Sigmoid colon (tissue), 7 donors: ENCODE data around the gene MYO18B. TPM values are rescaled to one million over a fixed set of nuclear protein-coding genes. Genes with fewer than 3 reads are reported as not detected.

Source experiments
- DNase-seq: peaks from one replicate; pipeline ENCODE4 v3.0.0-alpha.2; 2019
- H3K27ac ChIP-seq, 4 donors: fragments of 200-600 bp; sonication (generic); one replicate each; pipeline ENCODE4 v1.5.1; 2016 to 2019; ENCODE audit warnings: mild to moderate bottlenecking in 1 of 4
- H3K27me3 ChIP-seq, 3 donors: fragments of 200-600 bp; sonication (generic); one replicate each; pipeline ENCODE4 v1.5.1; 2019; ENCODE audit warnings: mild to moderate bottlenecking in 1 of 3
- H3K36me3 ChIP-seq, 4 donors: fragments of 200-600 bp; sonication (generic); one replicate each; pipeline ENCODE4 v1.5.1; 2016 to 2019
- H3K4me1 ChIP-seq, 4 donors: fragments of 200-600 bp; sonication (generic); one replicate each; pipeline ENCODE4 v1.5.1; 2017 to 2019
- H3K4me3 ChIP-seq, 4 donors: fragments of 200-600 bp; sonication (generic); one replicate each; pipeline ENCODE4 v1.5.1; 2017 to 2019; ENCODE audit warnings: mild to moderate bottlenecking in 2 of 4, moderate library complexity in 1 of 4
- H3K9me3 ChIP-seq, 4 donors: fragments of 200-600 bp in 3 of 4; sonication (generic) in 3 of 4; one replicate each; pipeline versions ENCODE4 v1.5.1 to v1.6.1; 2013 to 2019
- EP300 ChIP-seq, 4 donors: sonication (generic); formaldehyde crosslinking; IDR thresholded peaks; one replicate each; pipeline ENCODE4 v1.6.1; 2017; ENCODE audit warnings: antibody characterized with exemption in 4 of 4
- POLR2A ChIP-seq, 2 donors: fragments of 450-650 bp; IDR thresholded peaks; one replicate each; pipeline ENCODE4 v1.6.1; 2016; ENCODE audit warnings: antibody characterized with exemption in 2 of 2, mild to moderate bottlenecking in 2 of 2, moderate library complexity in 2 of 2
- POLR2AphosphoS5 ChIP-seq, 4 donors: sonication (generic); formaldehyde crosslinking; IDR thresholded peaks; one replicate each; pipeline ENCODE4 v1.6.1; 2017; ENCODE audit warnings: antibody characterized with exemption in 4 of 4
- WGBS, 2 donors: extraction: QIAGEN DNeasy Blood & Tissue Kit; methylation state at CpG; one replicate each; pipeline ENCODE4 v1.1.7; 2013; 5-methylcytosine and 5-hydroxymethylcytosine counted together
- intact Hi-C: fragments of 100-400 bp; cut with DNase I; formaldehyde crosslinking; loops from one replicate; pipeline ENCODE4 v1.15.1; 2023
- polyA plus RNA-seq, 3 donors: library from polyadenylated mRNA; stranded (reverse); fragments of 200-250 nt; gene quantifications; one replicate each; pipeline ENCODE4 v1.2.3, GENCODE V29; 2013
- total RNA-seq, 4 donors: library from RNA; depleted of rRNA; stranded (reverse); fragments of >200 nt; gene quantifications; one replicate each; pipeline ENCODE4 v1.1.0, GENCODE V29; 2016
- TF ChIP-seq, protein P1 (sequence below), 4 experiments: fragments of 450-650 bp in 3 of 4; fragments of 200-600 bp in 1 of 4; IDR thresholded peaks; one replicate each; pipeline ENCODE4 v1.5.1; 2016 to 2019; ENCODE audit warnings: antibody characterized with exemption in 4 of 4, mild to moderate bottlenecking in 3 of 4, moderate library complexity in 2 of 4
- donor health status: healthy with polysubstance abuse.
- donor health status: Bipolar disorder and iron deficiency.
- donor health status: healthy.

MYO18B gene
- total and polyA plus RNA-seq, 7 donors = under 0.01 to 0.60 (median 0.30) TPM; not detected in 3

DNA sequence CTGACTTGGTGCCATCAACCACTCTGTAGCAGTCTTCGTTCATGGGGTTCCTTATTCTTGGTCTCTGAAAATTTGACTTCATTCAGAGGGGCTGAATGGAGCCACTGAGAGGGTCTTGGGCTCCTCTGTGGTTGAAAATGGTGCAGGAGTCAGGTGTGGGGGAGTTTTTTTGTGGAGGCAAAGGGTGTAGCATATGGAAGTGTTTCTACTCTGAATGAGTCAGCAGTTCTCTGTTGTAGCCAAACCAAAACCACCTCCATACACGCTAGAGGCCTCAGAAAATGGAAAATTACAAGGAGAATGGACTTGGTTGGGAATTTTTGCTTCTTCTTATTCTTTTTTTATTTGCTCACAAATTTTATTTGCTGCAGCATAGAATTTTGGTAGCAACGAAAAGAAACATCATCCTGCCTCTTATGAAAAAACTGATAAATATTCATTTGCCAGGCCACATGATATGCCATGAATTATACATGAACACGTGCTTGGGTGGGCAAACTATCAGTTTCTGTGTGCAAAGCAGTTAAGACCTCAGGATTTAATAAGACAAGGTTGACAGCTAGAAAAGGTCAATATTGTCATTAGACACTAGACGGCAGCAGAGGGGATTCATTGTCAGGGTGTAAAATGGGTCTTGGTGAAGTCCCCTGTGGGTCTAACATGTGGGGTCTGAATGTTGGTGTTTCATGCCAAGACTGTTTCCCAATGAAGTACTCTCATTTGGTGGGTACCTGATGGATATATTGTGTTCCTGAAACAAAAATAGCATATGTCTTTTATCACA lies 111.7 kb downstream of the MYO18B start:
- Histone ChIP-seq H3K27ac (no peak overlapping the region), H3K27me3 (peaks cover 0 to 14% (median 0%) of the 10 kb centered on the region in 3 donors), H3K4me3 (no peak overlapping the region), H3K9me3 (no peaks in the 10 kb centered on the region), H3K36me3 (no peaks in the 10 kb centered on the region), H3K4me1 (no peaks in the 10 kb centered on the region)
- intact Hi-C loops = no loop called here
- TF ChIP-seq, protein P1, sequence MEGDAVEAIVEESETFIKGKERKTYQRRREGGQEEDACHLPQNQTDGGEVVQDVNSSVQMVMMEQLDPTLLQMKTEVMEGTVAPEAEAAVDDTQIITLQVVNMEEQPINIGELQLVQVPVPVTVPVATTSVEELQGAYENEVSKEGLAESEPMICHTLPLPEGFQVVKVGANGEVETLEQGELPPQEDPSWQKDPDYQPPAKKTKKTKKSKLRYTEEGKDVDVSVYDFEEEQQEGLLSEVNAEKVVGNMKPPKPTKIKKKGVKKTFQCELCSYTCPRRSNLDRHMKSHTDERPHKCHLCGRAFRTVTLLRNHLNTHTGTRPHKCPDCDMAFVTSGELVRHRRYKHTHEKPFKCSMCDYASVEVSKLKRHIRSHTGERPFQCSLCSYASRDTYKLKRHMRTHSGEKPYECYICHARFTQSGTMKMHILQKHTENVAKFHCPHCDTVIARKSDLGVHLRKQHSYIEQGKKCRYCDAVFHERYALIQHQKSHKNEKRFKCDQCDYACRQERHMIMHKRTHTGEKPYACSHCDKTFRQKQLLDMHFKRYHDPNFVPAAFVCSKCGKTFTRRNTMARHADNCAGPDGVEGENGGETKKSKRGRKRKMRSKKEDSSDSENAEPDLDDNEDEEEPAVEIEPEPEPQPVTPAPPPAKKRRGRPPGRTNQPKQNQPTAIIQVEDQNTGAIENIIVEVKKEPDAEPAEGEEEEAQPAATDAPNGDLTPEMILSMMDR (IDR thresholded peaks at IDR 0.05) = no peak
- TF ChIP-seq POLR2AphosphoS5 (IDR thresholded peaks at IDR 0.05) = no peak
- no peak for TF ChIP-seq EP300 (IDR thresholded peaks at IDR 0.05)
- TF ChIP-seq POLR2A (IDR thresholded peaks at IDR 0.05) = no peak
- no peak for DNase-seq
- WGBS, 2 donors = 32 to 46% methylated on average over 5 of the region's 5 CpGs

DNA sequence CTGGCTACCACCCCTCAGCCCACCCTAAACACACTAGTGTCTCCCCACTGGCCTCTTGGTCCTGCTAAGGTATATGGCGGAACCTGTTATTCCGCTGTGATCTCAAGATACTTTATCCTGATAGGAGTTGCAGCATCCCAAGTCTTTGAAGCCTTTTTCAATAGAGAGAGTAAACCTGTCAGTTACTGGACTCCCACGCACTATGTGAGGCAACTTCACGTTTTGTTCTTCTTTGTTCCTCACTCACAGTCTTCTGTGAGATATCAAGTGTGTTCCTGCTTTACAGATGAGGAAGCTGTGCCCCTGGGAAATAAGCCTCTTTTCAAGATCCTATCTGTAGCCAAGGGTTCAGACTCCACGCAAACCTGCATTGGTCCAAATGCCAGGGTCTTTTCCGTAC lies 127.8 kb downstream of the MYO18B start:
- H3K4me1 ChIP-seq = no peaks in the 10 kb centered on the region
- DNase-seq = no peak
- H3K4me3 ChIP-seq = no peak overlapping the region
- intact Hi-C loops = no loop called here
- H3K9me3 ChIP-seq = no peaks in the 10 kb centered on the region
- TF ChIP-seq EP300 (IDR thresholded peaks at IDR 0.05) (no peak), POLR2AphosphoS5 (IDR thresholded peaks at IDR 0.05) (no peak), POLR2A (IDR thresholded peaks at IDR 0.05) (no peak)
- TF ChIP-seq, protein P1 (IDR thresholded peaks at IDR 0.05) = no peak
- H3K36me3 ChIP-seq = no peaks in the 10 kb centered on the region
- no peaks in the 10 kb centered on the region for H3K27me3 ChIP-seq
- no peak overlapping the region for H3K27ac ChIP-seq
- 78 to 86% methylated on average over 6 of the region's 6 CpGs for WGBS, 2 donors

DNA sequence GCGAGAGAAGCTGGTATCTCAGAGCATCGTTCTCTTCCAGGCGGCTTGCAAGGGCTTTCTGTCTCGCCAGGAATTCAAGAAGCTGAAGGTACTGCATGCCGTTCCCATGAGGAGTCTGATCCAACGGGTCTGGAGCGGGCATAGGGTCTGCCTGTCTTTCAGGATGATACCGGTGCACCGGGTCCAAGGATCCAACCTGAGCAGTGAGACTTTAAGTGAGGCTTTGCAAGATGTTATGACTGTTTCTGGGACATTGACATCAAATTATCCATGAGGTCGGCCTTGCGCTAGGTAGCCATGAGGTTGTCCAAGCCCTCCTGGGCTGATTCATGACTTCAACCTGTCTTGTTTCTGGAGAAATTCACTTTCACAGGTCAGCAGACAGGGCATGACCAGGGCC lies 132.3 kb downstream of the MYO18B start:
- H3K9me3 ChIP-seq = no peaks in the 10 kb centered on the region
- 92 to 94% methylated on average over 11 of the region's 11 CpGs for WGBS, 2 donors
- H3K36me3 ChIP-seq = no peaks in the 10 kb centered on the region
- no peaks in the 10 kb centered on the region for H3K4me1 ChIP-seq
- intact Hi-C loops = no loop called here
- peaks cover 0 to 12% (median 0%) of the 10 kb centered on the region in 3 donors for H3K27me3 ChIP-seq
- no peak overlapping the region for H3K27ac ChIP-seq
- no peak overlapping the region for H3K4me3 ChIP-seq
- TF ChIP-seq POLR2AphosphoS5 (IDR thresholded peaks at IDR 0.05) (no peak), EP300 (IDR thresholded peaks at IDR 0.05) (no peak), POLR2A (IDR thresholded peaks at IDR 0.05) (no peak)
- TF ChIP-seq, protein P1 (IDR thresholded peaks at IDR 0.05) = no peak
- DNase-seq = no peak

DNA sequence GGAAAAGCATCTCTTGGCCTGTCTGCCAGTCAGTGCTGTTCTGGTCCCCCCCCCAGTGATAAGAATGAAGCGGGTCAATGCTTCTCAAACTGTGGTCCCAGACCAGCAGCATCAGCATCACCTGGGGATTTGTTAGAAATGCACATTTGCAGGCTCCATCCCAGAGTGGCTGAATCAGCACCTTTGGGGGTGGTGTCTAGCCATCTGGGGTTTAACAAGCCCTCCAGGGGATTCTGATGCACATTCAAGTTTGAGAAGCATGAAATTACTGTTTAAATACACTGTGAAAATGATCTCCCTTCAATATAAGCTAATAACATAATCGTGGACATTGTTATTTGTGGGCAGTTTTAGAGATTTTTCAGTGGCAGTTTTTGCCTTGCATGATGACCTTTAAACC lies 133.5 kb downstream of the MYO18B start:
- Histone ChIP-seq H3K9me3 (no peaks in the 10 kb centered on the region), H3K4me3 (no peak overlapping the region), H3K27ac (no peak overlapping the region), H3K36me3 (no peaks in the 10 kb centered on the region), H3K27me3 (peaks cover 0 to 12% (median 0%) of the 10 kb centered on the region in 3 donors), H3K4me1 (no peaks in the 10 kb centered on the region)
- 57 to 71% methylated on average over 2 of the region's 2 CpGs for WGBS, 2 donors
- intact Hi-C loops = no loop called here
- TF ChIP-seq, protein P1 (IDR thresholded peaks at IDR 0.05) = no peak
- no peak for DNase-seq

DNA sequence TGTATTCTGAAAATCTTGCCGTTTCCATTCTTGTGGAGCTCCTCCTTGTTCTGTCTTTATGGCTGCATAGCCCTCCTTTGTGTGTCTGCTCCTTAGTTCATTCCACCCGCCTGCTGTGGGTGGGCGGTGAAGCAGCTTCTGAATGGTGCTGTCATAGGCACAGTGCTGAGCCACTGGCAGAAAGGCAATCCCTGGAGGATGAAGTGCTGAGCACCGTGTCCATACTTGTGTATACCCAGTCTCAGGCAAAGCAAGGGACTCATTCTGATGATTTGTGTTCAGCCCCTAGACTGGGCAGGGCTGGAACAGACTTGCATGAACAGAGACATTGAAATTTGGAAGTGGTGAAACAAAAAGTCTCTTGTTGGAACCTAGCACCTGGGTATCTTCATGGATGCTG lies 134.9 kb downstream of the MYO18B start:
- Histone ChIP-seq H3K27ac (no peak overlapping the region), H3K9me3 (no peaks in the 10 kb centered on the region), H3K4me3 (no peak overlapping the region), H3K4me1 (no peaks in the 10 kb centered on the region), H3K27me3 (peaks cover 0 to 12% (median 0%) of the 10 kb centered on the region in 3 donors), H3K36me3 (no peaks in the 10 kb centered on the region)
- TF ChIP-seq POLR2AphosphoS5 (IDR thresholded peaks at IDR 0.05) (no peak), POLR2A (IDR thresholded peaks at IDR 0.05) (no peak), EP300 (IDR thresholded peaks at IDR 0.05) (no peak)
- TF ChIP-seq, protein P1 (IDR thresholded peaks at IDR 0.05) = no peak
- WGBS, 2 donors = 67 to 78% methylated on average over 4 of the region's 4 CpGs
- intact Hi-C loops = no loop called here
- DNase-seq = no peak
